NCI-H524 treated with DMSO at 0.1 percent for 48 hours (cell line): Measurements from ENCODE around the gene MAGED2.
"Not testable (repeated sequence)": the region's sequence is repeated elsewhere in the genome, so short reads cannot be mapped to it uniquely, and the experiment has no call there.

Experiments used
- DNase-seq: peaks from one replicate; lab custom pipeline; 2025; lab: John Stamatoyannopoulos, UW

Gene MAGED2

DNA sequence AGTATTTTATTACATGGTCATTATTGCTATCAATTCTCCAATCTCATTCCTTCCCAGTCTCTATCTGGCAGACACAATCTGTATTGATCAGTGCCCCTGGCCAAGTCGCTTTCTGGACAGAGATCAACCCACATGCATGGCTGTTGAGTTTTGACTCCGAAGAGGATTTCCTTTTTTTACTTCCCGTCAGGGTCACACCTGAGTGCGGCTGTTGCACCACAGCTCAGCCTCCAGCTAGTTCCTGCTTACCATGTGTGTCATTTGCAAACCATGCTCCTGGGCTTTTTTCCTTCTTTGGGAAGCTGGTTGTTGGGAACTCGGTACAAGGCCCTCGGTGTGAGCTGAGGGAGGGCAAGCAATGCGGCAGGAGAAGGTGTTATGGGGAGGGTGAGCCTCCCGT, 11.7 kb downstream of the MAGED2 start:
- DNase-seq: no peak

DNA sequence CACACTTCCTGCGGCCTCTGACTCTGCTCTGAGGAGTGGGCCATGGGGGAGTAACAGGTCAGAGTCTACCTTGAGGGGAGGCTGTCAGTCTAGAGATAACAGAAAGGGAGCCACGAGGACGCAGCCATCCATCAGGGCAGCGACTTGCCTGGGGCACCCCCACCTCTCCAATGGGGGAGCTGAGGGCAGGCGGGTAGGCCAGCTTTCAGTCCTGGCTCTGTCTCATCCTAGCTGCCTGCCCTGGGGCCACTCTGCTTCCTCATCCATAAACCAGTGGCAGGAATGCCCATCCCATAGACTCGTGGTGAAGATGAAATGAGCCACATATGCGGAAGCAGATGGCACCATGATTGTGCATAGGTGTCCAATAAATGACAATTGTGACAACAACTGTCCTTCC, 13.2 kb downstream of the MAGED2 start:
- no peak for DNase-seq

DNA sequence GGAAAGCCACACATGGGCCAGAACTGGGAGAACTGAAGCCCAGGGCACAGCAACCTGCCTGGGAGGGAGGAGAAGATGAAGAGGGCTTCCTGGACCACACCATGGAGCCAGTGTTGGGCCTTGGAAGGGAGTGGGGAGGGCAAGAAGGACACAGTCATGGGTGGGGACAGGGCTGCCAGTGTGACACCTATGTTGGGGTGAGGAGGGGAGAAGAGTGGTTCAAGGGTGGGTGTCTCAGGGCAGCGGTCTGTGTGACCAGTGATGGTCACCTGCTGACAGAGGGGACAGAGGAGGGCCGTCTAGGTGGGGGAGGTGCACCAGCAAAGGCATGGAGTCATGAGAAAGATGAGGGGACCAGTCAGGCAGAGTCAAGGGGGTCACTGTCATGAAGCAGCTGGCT, 13.8 kb downstream of the MAGED2 start:
- DNase-seq: no peak

DNA sequence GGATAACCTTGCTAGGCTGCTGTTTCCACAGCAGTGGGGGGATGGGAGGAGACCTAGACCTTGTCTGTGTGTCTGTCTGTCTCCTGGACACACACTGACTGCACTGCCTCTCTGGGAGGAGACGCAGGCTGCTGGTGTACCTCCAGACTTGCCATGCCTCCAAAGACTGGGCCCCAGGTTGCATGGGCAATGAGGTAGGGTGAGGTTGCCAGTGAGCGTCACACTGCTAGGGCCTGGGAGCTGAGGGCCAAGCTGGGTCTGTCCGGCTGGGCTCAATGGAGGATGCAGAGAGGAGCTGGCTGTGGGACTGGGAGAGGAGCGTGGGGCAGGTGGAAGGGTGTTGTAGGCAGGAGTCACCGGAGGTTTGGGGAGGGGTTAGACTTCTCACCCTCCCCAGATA, 16.6 kb downstream of the MAGED2 start:
- no peak for DNase-seq

DNA sequence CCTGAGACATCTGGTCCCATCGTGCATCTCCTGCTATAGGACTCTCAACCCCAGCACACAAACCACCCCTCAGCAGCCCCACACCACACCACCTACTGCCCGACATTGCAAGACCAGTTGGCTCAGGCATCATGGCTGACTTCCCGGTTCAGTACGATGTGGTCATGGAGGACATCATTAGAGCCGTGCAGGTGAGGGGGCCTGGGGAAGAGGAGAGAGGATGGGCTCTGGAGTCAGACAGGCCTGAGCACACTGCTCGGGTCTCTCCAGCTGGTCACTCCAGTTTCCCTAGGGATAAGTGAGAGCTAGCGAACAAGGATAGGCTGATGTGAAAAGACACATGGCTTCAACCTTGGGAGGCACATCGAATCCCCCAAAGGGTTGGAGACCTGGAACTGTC, 17.2 kb downstream of the MAGED2 start:
- DNase-seq: no peak

DNA sequence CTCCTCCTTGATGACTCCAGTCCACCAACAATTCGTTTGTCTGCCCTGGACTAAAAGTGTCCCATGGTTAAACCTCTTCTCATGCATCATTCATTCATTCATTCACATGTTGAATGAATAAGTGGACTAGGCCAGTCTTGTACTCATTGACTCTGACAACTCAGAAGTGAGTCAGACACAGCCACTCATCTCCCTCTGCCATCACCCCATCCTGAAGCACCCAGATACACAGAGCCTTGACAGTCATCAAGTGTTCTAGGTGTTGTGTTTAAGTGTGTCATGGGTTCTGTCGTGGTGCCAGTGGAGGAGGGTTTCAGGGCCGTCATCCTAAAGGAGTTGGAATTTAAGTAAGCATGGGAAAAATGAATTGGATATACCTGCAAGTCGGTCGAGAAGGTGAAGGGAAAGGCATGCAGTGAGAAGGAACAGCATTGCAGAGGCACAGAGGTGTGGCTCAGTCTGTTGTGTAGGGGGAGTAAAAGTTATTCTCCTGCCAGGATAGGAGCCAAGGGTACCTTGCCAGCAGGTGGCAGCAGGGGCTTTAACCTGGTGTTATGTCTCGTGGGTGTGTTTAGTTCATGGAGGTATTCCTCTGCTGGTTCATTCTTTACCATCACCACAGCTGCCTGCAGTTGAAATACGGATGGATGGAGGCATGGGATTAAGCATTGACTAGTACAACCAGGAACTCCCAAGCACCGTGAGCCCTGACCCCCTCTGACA, 18.3 kb downstream of the MAGED2 start:
- DNase-seq: no peak

DNA sequence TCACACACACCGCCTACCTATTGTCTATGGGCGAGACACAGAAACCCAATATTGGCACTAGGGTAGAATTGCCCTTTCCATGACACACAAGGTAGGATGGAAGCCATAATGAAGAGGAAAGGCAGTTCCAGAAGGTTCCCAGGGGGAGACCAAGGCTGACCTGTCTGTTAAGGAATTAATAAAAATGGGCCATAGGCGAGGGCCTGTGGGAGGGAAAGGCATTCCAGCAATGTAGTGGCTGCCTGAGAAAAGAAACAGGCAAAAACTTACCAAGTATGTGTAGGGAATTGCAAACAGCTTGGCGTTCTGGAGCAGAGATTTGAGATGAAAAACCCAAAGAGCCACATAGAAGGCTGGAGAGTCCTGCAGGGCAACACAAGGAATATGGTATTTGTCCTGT, 19.1 kb downstream of the MAGED2 start:
- DNase-seq: no peak

DNA sequence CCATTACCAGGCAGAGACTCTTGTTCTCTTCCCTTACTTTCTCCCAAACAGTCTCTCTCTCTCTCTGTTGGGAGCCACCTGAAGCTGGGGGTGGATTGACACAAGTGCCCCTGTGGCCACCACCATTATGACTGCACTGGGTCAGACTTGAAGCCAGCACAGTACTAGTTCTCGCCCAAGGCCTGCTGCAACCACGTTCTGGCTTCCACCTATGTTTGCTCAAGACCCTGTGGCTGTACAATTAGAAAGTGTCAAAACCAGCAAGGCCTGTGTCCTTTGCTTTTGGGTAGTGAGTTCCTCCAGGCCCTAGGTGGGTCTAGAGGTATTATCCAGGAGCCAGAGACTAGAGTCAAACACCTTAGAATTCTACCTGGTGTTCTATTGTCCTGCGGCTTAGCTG, 31.0 kb downstream of the MAGED2 start:
- DNase-seq: no peak

DNA sequence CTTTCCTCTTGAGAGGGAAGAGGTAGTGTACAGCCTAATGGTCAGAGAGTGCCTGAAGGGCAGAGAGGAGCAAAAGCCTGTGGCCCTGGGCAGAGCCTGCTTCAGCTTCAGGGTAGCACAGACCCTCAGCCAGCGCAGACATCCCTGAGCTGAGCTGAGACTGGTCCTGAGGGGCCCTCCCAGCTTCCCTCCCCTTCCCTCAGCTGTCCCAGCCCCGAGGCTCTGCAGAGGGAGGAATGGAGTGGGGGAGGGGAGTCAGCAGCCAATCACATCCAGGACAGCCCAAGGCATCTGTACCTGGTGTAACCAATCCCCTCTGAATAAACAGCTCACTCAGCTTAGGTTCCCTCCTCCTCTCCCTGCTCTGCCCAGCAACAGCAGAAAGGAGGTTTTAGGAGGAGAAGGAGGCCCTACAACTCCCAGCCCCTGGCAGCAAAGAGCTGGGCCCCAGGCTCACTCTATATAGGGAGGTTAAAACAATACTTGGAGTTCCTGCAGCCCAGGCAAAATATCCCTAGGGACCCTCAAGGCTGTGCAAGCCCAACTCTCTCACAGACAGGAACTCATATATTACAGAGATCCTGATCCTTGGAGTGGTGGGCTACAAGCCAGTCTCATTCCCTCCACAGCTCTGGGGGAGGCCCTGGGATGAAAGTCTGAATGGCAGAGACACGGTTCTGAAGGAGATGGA, 33.8 kb downstream of the MAGED2 start:
- not testable (repeated sequence) for DNase-seq

DNA sequence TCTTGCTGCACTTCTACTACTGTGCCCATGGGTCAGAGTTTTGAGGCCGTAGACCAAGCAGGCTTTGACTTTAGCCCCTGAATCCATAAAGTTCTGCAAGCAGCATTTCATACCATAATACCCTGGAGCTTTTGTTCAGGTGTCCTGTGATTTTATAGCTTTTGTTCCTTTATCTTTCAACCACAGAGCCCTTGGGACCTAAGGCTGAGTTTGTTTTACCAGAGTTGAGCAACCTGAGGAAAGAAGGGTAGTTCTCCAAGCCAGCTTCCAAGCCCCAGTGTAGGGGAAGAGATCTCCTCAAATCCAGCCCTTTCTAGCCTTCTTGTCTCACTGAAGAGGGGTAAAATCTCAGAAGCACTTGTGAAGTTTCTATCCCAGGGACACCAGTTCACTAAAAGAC, 35.1 kb downstream of the MAGED2 start:
- no peak for DNase-seq

DNA sequence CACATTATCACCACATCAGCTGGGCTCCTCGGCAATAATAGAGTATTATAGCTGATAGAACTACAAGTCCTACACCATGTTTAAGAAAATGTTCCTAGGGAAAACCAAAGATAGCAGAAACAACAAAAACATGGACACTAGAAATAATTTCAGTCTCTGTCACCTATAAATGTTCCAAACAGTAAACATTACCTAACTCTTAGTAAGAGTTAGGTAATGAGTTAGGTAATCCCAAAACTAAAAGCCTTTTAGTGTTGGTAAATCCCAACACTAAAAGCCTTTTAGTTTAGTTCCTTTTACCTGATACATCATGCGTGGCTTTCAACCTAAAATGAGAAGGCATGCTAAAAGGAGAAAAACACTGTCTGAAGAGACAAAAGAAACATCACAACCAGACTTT, 35.5 kb downstream of the MAGED2 start:
- no peak for DNase-seq

DNA sequence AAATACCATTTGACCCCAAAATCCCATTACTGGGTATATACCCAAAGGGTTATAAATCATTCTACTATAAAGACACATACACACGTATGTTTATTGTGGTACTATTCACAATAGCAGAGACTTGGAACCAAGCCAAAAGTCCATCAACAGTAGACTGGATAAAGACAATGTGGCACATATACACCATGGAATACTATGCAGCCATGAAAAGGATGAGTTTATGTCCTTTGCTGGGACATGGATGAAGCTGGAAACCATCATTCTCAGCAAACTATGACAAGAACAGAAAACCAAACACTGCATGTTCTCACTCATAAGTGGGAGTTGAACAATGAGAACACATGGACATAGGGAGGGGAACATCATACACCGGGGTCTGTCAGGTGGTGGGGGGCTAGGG, 40.2 kb downstream of the MAGED2 start:
- DNase-seq: not testable (repeated sequence)

DNA sequence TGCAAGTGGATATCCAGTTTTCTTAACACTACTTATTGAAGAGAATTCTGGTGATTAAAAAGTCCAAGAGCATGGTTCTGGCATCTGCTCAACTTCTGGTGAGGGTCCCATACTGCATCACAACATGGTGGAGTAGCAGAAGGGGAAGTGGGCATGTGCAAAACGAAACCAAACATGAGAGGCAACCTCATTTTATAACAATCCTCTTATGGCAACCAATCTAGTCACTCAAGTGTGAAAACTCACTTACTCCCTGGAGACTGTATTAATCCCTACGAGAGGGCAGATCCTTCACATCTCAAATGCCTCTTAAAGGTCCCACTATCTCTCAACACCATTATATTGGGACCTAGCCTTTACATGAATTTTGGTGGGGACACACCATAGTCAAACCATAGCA, 57.7 kb downstream of the MAGED2 start:
- DNase-seq: peak; percentile 90
